ENCODE measurements around the gene NAA25.
"Not testable (repeated sequence)": the region's sequence is repeated elsewhere in the genome, so short reads cannot be mapped to it uniquely, and the experiment has no call there.

Gene NAA25

DNA sequence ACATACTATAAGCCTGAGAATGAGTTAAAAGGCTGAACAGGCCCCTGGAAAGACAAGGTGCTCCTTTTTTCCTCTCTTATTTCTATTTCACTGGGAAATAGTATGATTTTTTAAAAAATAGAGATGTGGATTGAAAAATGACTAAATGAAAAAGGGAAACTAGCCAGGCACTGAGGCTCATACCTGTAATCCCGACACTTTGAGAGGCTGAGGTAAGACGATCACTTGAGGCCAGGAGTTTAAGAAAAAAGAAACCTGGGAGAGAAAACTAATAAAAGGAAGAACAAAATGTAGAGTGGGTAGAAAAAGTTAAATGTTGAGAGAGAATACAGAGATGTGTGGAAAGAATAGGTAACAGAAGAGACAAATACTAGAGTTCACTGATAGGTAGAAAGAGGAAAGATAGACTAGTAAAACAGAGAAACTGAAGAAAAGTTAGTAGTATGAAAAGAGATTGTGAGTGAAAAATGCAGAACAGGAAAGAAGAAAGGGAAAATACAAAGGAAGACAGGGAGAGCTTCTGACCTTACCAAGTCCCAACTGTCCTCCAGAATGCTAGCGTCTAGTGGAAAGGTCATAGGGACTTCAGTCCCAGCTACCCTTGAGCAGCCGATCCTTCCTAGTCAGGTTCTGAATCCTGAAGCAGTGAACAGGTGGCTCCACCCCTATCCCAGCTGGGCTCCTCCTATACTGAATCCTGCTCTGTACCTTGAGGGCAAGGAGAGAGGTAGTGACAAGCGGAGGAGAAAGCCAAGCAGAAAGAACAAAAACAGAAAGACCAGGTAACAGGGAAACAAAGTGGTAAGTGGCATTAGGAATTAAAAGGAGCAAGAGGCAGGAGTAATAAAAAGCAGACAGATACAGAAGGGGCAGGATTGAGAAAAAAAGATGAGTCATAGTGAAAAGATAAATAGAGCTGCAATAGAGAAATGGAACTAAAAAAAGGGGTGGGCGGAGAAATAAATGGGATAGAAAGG is 102.9 kb downstream of the NAA25 start:
- DNase-seq: peak; percentile 55

GRCh38 chr12:112004041-112004440 is 104.5 kb downstream of the NAA25 start:
- DNase-seq: no peak

GRCh38 chr12:112001576-112001975 is 107.0 kb downstream of the NAA25 start:
- DNase-seq: no peak

- no peak for DNase-seq
Observed at GRCh38 chr12:112000820-112001219, 107.8 kb downstream of the NAA25 start.

DNA sequence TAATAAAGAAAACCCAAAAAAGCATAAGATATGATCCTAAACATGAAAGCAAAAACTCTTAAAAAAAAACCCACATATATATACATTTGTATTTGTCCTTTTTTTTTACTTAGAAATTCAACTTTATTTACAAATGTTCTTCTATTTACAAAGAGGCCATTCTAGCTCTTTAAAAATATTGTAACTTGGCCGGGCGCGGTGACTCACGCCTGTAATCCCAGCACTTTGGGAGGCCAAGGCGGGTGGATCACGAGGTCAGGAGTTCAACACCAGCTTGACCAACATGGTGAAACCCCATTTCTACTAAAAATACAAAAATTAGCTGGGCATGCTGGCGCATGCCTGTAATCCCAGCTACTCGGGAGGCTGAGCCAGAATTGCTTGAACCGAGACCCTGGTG is 109.5 kb downstream of the NAA25 start:
- DNase-seq: not testable (repeated sequence)

DNA sequence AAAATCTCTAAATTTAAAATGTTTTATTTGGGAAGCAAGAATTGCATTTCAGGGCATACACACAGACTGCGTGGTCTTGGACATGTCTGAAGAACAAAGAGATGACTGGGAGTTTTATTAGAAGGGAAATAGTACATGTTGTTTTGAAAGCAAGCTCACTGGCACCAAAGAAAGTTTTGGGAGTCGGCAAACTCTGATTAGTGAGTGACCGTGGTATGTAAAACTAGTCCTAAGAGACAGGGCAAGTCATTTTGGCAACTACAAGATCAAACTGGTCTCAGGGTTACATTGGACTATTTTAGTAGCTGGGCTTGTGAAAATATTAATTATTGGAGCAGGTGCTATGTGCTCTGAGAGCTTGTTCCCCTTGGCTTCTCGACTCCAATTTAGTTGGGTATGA is 110.6 kb downstream of the NAA25 start:
- no peak for DNase-seq

- DNase-seq: no peak
Observed at GRCh38 chr12:111997300-111997699, 111.3 kb downstream of the NAA25 start.

GRCh38 chr12:111995782-111996480 is 112.7 kb downstream of the NAA25 start:
- DNase-seq: no peak

DNA sequence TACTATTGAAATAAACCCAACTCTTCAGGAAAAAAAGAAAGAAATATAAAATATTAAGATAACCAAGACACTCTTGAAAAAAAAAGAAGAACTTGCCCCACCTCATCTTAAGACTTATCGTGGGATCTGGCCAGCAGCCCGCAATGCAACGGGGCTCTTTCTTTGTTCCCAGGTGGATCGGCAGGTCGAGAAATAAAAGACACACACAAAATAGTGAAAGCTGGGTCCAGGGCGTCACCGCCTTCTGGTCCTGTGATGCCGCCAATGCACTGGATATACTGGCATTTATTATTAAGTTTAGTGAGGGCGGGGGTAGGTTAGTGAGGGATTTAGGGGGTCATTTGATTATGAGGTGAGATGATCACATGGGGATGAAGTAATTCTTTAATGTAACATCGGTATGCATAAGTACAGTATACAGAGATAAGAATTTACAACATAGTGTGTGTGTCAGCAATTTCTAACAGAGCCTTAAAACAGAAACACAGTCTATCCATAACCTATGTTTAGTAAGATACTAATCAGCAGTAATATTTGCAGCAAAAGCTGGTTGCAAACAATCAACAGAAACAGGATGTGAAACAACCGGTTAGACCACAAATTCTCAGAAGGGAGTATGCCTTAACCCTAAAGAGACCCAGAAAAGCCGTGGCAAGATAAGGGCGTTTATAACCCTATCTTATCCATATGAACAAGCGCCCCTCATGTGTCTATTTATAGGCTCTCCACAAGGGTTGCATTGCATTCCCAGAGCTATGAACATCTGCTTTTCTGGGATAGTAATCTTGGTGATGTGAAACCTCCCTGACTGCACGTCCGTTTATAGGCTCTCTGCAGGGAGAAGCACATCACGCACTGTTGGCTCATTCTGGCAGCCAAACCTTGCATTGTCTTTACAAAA is 114.1 kb downstream of the NAA25 start:
- not testable (repeated sequence) for DNase-seq

GRCh38 chr12:111993292-111994150 is 115.1 kb downstream of the NAA25 start:
- DNase-seq: no peak

- no peak for DNase-seq
Observed at GRCh38 chr12:111992464-111992863, 116.1 kb downstream of the NAA25 start.

- no peak for DNase-seq
Observed at GRCh38 chr12:111991946-111992345, 116.6 kb downstream of the NAA25 start.

GRCh38 chr12:111991535-111991934 is 117.0 kb downstream of the NAA25 start:
- DNase-seq: no peak

DNA sequence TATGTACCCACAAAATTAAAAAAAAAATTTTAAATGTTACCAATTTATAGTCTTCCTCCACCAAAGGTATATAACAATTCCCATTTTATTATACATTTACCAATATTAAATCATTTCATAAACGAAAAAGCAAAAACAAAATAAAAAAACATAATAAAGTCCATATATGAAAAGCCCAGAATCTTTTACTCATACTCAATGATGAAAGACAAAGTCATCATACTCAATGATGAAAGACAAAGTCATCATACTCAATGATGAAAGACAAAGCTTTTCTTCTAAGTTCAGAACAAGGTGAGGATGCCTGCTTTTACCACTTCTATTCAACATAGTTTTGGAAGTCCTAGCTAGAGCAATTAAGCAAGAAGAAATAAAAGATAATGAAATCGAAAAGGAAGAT is 123.8 kb downstream of the NAA25 start:
- no peak for DNase-seq

- DNase-seq: no peak
Observed at GRCh38 chr12:111981987-111982386, 126.6 kb downstream of the NAA25 start.

GRCh38 chr12:111980598-111980997 is 128.0 kb downstream of the NAA25 start:
- DNase-seq: no peak

DNA sequence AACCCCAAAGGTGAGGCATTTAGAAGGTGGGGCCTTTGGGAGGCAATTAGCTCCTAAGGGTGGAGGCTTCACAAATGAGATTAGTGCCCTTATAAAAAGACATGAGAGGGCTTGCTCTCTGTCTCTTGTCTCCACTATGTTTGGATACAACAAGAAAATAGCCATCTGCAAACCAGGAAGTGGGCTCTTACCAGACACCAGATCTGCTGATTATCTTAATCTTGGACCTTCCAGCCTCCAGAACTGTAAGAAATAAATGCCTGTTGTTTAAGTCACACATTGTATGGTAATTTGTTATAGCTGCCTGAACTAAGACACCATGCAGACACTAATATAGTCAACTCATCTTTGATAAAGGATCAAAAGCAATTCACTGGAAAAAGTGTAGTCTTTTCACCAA is 130.0 kb downstream of the NAA25 start:
- no peak for DNase-seq

DNA sequence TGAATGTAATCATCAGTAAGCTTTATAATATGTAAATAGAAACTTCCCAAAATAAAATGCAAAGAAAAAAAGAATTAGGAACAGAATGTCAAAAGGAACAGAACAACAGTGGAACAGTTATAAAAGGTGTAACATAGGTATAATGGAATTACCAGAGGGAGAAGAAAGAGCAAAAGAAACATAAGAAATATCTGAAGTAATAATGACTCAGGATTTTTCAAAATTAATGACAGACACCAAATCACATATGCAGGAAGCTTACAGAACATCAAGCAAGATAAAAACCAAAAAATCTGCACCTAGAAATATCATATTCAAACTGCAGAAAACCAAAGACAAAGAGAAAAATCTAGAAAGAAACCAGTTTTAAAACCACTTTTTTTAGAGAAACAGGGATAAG is 131.7 kb downstream of the NAA25 start:
- DNase-seq: no peak

Measured in NCI-H2171 (cell line).